DMS 273 treated with DMSO at 0.1 percent for 48 hours (cell line): Measurements from ENCODE around the gene UGT2A2.

Experiments used
- DNase-seq: peaks from one replicate; lab custom pipeline; 2025; lab: John Stamatoyannopoulos, UW

UGT2A2 gene

DNA sequence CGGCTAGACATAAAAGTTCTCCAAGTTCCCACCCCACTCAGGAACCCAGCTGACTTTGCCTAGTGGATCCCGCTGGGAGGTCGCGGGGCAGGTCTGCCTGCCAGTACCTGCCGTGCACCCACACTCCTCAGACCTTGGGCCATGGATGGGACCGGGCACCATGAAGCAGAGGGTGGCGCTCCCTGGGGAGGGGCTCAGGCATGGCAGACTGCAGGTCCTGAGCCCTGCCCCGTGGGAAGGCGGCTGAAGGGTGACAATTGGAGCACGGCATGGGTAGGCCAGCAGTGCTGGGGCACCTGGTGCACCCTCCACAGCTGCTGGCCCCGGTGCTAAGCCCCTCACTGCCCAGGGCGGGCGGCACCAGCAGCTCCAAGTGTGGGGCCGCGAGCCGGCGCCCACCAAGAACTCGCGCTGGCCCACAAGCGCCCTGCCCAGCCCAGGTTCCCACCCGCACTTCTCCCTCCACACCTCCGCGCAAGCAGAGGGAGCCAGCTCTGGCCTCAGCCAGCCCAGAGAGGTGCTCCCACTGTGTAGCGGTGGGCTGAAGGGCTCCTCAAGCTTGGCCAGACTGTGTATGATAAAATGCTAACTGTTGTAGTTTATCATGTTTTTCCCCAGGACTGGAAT is 63.1 kb downstream of the UGT2A2 start:
- no peak for DNase-seq

DNA sequence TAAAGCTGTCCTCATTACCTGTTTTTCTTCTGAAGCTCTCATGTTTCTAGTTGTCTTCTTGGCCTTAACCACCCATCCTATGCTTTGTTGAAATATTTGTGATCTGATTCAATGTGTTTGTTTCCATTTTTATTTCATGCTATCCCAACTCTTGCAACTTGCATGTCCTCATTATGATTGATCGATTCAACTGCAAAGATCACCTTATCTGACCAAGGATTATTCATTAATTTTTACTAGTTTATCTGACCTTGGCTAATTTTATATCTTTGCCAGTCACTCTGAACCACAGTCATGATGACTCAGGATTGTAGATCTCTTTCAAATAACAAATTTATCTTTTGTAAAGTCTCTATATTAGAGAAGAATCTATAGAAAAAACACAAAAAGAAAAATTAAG is 70.7 kb downstream of the UGT2A2 start:
- no peak for DNase-seq

DNA sequence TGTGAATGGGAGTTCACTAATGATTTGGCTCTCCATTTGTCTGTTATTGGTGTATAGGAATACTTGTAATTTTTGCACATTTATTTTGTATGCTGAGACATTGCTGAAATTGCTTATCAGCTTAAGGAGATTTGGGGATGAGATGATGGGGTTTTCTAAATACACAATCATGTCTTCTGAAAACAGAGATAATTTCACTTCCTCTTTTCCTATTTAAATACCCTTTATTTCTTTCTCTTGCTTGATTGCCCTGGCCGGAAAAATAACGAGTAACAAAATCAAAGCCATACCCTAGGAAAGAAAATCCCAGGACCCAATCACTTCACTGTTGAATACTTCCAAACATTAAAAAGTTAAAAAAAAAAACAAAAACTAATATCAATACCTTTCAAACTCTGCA is 76.0 kb downstream of the UGT2A2 start:
- no peak for DNase-seq

DNA sequence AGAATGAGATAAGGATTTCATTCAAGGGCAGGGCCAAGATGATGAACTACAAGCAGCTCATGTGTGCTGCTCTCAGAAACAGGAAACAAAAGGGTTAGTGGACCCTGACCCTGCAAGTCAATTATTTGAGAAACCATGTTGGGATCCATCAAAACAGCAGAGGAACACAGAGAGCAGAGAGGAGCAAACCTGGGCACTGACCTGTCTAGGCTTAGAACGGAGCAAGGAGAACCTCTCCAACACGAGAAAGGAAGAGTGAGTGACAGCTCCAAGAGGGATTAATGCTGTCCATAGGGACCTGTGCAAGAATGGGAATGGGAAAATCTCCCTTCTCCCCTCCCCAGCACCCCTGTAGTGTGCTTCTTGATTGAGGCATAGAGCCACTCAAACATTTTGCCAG is 89.8 kb downstream of the UGT2A2 start:
- DNase-seq: no peak

DNA sequence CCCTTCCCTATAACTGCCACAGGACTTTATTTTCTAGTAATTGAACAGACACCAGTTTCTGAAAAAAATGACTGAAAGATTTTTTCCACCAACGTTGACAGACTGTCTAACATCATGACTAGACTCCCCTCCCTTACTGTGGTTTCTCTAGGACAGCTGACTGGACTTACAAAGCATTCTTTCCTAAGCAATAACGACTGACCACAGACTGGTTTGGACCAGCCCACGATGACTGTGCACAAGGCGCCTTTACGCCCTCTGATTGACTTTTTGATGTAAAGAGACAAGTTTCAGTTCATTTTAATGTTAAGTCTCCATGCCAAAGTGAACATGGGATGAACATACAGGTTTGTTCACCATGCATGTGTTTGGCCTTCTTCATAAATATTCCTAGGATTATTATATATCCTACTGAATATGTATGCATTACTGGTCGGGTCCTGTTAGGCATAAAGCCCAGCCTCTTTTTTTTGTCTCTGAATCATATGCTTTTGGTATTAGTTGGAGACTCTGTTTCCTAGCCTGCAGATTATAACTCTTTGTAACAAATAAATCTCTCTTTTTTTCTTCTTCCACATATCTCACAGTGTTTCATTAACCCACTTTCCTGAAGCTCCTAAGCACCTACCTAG is 93.2 kb downstream of the UGT2A2 start:
- DNase-seq: no peak
